HK-2 (cell line): ENCODE data around the gene PXDN.

Experiments
- DNase-seq: peaks from one replicate; pipeline ENCODE4 v3.0.0-alpha.2; 2018; ENCODE audit not compliant: unreplicated experiment

PXDN gene

GRCh38 chr2:1648241-1649102 is 95.8 kb downstream of the PXDN start:
- DNase-seq: no peak

DNA sequence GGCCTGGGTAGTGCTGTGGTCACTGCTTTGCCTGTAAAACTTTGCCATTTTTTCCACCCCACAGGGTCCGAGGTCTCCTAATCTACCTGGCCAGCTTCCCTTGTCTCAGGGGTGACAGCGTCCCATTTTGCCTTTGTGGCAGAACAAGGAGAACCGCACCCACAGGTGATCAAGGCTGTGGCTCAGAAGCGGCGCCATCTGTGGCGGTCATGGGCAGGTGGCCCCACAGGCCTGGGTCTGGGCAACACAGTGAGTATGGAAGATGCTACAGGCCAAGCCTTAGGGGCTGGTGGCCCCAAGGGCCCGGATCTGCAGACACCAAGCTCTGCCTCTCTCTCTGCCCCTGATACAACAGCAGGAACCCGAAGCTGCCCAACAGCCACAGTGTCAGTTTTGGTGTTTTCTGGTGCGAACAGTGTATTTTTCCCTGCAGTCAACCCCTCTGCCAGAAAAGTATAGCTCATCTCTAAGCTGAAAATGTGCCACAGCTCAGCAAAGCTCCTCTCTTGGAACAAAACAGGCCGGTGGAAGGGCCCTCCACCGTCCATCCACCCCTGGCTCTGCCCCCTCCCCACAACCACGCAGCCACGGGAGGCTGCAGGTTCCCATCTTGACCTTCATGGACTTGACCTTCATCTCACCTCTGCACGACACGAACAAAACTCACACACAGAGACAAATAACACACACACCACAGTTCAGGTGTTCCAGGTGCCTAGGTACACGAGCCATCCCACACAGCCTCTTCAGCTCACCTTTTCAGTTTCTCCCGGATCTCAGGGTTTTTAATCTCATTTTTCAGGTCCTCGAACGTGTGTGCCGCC is 96.7 kb downstream of the PXDN start:
- DNase-seq: no peak

DNA sequence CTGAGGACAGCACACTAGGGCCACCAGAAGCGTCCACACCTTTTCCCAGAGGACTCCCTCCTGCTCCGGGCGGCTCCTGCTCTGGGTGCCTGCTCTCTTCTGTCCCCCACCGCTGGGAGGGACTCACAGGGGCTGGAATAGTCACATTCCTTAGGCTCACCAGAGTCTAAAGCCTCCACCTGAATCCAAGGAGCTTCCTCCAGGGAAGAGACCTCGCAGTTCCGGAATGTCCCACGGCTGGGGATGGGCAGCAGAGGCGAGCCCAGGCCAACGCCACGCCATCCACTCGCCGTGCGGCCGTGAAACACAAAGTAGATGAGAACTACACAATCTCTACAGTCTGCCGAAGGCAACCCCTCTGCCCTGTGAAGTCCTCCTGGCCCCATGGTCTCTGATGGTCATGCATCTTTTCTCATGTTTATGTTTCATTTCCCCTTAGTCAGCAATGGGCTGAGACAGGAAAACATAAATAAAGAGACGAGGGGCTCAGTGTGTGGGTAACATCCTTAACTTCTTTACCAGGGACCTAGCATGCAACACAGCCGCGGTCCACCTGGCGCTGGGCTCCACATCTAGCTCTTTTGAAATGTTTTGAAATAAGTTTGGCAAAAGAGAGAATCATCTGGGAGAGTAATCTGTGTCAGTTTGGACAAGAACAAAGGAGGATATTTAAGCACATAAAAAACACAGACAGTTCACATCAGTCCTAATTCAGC is 98.4 kb downstream of the PXDN start:
- no peak for DNase-seq

DNA sequence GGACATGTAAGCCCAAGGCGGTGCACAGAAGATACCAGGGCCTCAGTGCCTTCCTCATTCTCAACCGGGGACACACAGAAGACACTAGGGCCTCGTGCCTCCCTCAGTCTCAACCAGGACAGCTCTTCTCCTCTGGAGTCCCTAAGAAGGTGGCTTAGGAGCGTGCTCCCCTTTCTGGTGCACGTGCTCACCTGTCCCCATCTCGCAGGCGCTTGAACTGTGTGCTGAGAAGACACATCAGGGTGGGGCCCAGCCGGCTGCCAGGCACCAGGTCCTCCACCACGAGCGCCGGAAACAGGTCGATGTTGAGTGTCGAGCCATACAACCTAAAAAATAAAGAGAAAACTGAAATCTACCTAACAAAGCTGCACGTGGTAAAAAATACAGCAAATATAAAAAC is 99.9 kb downstream of the PXDN start:
- DNase-seq: no peak

GRCh38 chr2:1642993-1643619 is 101.2 kb downstream of the PXDN start:
- no peak for DNase-seq

DNA sequence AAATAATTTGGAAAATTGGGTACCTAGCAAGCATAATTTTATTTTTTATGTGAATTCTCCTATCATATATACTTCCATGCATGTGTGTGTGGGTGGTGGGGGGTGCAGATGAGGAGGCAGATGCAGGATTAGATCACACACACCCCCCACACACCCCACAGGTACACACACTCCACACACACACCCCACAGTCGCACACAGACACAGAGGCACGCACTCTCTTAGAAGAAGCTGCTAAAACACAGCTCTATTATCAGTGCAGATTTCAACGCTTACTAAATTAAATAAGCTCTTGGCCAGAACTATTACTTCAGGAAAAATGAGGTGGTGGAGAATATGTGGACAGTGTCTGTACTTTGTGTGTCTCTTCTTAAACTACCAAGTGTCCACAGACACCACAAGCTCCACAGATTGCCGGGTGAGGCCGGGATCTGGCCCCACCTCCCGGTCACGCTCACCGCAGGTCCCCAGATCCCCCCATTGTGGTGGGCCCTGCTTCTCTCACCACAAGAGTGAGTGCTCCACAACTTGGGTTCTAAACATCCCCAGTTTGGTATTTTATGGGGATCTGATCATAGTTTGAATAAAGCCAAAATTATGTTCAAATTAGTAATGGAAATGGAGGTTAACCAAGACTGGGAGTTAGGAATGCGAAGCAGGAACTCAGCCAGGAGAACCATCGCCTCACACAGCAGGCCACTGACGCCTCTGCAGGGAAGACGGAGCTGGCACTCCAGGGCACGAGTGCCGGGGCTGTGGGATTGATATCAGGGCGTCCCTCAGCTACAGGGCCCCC is 102.1 kb downstream of the PXDN start:
- DNase-seq: no peak

GRCh38 chr2:1641523-1641922 is 102.8 kb downstream of the PXDN start:
- no peak for DNase-seq

DNA sequence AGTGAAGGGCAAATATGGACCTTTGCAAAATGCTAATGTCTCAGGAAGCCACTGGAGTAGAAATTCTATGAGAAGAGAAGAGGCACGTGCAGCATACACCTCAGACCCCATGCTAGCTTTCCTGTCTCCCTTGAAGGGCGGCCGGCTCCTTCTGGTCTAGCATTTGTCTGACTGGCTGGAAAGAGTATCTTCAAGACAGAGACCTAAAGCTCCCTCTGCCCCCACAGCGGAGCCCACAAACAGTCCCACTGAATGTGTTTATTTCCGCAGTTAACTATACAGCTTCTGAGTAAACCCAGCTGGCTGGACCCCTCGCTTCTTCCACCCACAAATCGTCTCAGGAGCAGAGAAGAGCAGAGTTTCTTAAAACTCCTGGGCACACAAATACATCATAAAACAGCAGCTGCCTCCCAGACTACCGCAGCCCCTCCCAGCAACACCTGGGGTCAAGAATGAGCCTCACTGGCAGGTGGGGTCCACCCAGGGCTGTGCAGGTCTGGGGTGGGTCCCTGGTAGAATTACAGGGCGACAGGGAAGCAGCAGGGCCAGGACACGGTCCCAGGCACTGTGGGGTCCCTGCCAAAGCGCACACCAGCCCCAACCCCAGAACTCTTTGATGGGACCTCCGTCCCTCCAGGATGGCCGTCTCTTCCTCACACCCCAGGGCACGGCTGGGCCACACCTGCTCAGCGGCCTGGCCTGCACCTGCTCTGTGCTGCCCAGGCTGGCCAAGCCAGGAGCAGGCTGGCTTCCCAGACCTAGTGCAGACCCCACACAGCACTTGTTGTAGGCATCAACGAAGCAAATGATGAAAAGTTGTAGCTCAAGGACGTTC is 103.8 kb downstream of the PXDN start:
- no peak for DNase-seq

DNA sequence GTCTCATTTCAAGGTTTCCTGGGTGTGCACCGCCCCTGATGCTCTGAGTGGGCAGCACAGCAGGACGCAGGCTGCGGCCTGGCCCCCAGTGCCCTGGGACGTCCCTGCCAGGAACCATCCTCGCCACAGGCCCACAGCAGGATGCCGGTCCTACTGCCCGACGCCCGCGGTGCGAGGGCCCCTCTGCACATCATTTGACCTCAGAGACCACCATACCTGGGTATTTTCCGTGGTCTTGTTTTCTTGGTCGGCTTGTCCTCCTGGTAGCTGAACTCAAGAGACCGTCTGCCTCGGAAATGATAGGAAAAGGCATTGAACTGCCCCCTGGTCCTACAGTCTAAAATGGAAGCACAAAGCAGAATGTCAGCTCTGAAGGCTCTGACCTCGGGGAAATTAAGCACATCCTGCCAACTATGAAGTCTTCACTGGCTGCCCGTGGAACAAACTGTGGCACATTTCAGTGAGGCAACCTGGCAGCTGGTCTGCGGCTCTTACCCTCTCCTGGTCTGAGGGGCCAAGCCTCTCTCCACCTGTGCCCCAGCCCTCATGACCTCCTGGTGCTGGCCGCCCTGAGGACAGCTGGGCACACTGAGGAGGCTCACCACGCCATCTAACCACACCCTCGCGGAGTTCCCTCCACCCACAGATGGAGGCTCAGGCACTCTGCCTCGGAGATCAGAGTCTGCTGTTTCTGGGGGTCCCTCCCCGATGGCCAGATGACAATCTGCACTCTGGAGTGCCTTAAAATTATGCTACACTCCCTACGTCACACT is 105.0 kb downstream of the PXDN start:
- no peak for DNase-seq

DNA sequence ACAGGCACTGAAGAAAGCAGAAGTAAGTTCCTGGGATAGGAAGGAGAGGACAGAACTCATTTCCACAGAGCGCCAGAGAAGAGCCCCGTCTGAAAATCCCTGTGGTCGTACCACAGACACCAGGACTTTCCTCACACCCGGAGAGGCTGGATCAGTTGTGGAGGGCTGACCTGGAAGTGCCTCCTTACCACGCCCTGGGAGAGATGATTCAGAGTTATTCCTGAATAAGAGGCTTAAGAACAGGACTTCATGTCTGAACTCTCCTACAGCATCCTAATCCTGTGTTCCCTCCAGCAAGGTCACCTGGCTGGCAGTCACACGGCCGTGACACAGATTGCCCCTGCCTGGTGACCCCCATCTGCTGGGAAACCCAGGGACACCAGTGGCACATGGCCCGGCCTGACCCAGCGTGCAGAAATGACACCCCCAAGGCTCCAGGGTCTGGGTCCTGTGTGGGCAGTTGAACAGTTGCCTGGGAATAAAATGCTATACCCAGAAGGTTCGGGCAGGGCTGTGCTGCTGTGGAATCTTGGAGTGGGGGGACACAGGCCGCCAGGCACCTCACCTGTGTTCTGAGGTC is 105.9 kb downstream of the PXDN start:
- no peak for DNase-seq

- no peak for DNase-seq
Measured at GRCh38 chr2:1636791-1637415, 107.4 kb downstream of the PXDN start.

- no peak for DNase-seq
Measured at GRCh38 chr2:1635823-1636222, 108.5 kb downstream of the PXDN start.

DNA sequence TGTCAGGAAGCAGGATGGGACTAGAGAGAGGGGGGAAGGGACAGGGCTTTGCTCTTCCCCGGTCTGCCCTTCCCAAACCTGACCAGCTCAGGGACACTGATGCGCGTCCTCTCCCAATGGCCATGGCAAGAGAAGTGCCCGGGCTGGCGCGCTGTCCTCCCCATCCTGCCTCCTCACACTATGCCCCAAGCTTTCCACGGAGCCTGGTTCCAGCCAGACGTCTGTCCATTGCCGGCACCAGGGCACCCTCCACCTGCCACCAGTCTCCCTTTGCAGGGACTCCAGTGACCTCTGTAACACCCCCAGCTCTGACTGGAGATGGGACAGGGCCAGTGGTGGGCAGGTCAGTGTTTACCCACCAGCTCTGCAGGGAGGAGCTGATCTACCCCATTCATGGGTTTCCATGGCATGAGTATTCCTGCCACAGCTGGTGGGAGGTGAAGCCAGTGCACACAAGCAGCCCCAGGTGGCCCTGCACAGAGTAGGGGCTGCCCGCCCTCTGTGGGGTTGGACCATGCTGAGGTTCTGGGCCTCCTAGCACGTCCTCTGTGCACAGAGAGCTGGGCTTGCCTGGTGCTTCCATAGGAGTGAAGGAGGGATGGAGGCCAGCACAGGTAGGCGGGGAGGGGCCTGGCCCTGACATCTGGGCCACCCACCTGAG is 109.5 kb downstream of the PXDN start:
- no peak for DNase-seq

DNA sequence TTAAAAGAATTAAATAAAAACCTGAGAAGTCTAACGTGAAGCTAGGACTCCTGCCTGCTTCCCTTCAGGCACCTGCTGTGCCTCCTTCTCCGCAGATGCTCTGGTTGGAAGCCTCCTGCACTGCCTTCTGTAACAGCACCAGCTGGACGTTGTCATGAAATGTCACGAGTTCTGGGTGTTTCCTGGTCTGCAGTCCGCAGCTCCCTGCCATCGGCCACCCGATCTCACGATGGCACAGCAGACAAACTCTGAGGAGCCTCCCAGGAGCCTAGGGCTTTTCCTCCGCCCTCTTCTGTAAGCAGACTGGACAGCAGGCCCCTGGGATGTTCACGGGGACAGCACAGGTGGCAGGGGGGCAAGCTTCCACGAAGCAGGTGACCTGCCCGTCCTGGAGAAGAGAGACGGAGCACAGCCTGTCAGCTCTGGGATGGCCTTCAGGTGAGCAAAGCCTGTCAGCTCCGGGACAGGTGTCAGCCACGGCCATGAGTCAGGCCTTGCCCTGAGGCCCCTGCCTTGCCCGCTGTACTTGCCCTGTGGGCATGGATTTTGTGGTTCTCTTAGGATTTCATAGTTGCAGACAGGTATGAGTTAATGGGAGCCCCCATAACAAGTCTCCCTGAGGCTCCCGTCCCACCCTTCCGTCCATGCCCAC is 110.3 kb downstream of the PXDN start:
- no peak for DNase-seq

- DNase-seq: no peak
Measured at GRCh38 chr2:1633092-1633671, 111.1 kb downstream of the PXDN start.

- no peak for DNase-seq
Measured at GRCh38 chr2:1632510-1632909, 111.8 kb downstream of the PXDN start.

GRCh38 chr2:1632002-1632348 is 112.3 kb downstream of the PXDN start:
- DNase-seq: no peak
